H1 (cell line): Measurements from ENCODE around the gene CABP1. TPM values are rescaled to one million over a fixed set of nuclear protein-coding genes. Genes with fewer than 3 reads are reported as not detected.

Source experiments
- CTCF ChIA-PET: fragments of 300-600 bp; sonication (Branson Sonifier 250); formaldehyde crosslinking; loops from one replicate; lab custom pipeline; 2021; ENCODE audit not compliant: partially characterized antibody; lab: Charles Lee
- POLR2A ChIA-PET: fragments of 300-600 bp; sonication (Branson Sonifier 250); formaldehyde crosslinking; loops from one replicate; lab custom pipeline; 2021; ENCODE audit warnings: inconsistent platforms; ENCODE audit not compliant: partially characterized antibody; lab: Charles Lee
- DNase-seq, 2 experiments: peaks; one replicate each; pipeline versions ENCODE4 v3.0.0 to v3.0.0-alpha.2; 2010 to 2022; ENCODE audit warnings: low spot score in 2 of 2, low read depth in 1 of 2, mixed read lengths in 1 of 2
- FAIRE-seq: peaks from 2 replicates; lab custom pipeline; 2011; peaks lifted over from hg19 to GRCh38; lab: Jason Lieb, UNC
- H2AFZ ChIP-seq: 2 replicates; pipeline ENCODE4 v1.8.1; 2012; ENCODE audit warnings: low read length, inconsistent platforms
- H2AK5ac ChIP-seq: 2 replicates; pipeline ENCODE4 v1.6.1; 2013; ENCODE audit warnings: low read depth, low read length
- H2BK120ac ChIP-seq: replicated peaks from 2 replicates; pipeline ENCODE3; 2013; ENCODE audit warnings: low read depth, low read length, inconsistent platforms
- H2BK12ac ChIP-seq: 2 replicates; pipeline ENCODE4 v1.6.1; 2013; ENCODE audit warnings: low read depth, low read length
- H2BK15ac ChIP-seq: 2 replicates; pipeline ENCODE4 v1.6.1; 2013; ENCODE audit warnings: low read length
- H2BK20ac ChIP-seq: 2 replicates; pipeline ENCODE4 v1.6.1; 2013; ENCODE audit warnings: low read length
- H2BK5ac ChIP-seq: 2 replicates; pipeline ENCODE4 v1.6.1; 2013; ENCODE audit warnings: low read depth, low read length
- H3K14ac ChIP-seq: 2 replicates; pipeline ENCODE4 v1.6.1; 2013; ENCODE audit warnings: inconsistent platforms; ENCODE audit not compliant: insufficient read length
- H3K18ac ChIP-seq: 2 replicates; pipeline ENCODE4 v1.6.1; 2013; ENCODE audit warnings: low read length; ENCODE audit errors: extremely low read depth
- H3K23ac ChIP-seq: 2 replicates; pipeline ENCODE4 v1.6.1; 2013; ENCODE audit warnings: inconsistent platforms; ENCODE audit not compliant: insufficient read length
- H3K23me2 ChIP-seq: 2 replicates; pipeline ENCODE4 v1.6.1; 2013; ENCODE audit warnings: low read depth, low read length
- H3K27ac ChIP-seq: 2 replicates; pipeline ENCODE4 v1.6.1; 2011; ENCODE audit warnings: low read depth, low read length, inconsistent platforms
- H3K27me3 ChIP-seq, 4 experiments: replicated peaks in 1 of 4; 1 replicate in 1 of 4; 2 replicates in 3 of 4; pipeline versions ENCODE4 v1.6.1 to v1.8.1; 2011 to 2013; ENCODE audit warnings: low read length in 3 of 4, mild to moderate bottlenecking in 3 of 4, inconsistent platforms in 2 of 4, mixed read lengths in 2 of 4, moderate library complexity in 1 of 4; ENCODE audit not compliant: control insufficient read depth in 3 of 4, insufficient read depth in 3 of 4; ENCODE audit errors: extremely low read depth in 1 of 4
- H3K36me3 ChIP-seq, 4 experiments: 2 replicates each; pipeline versions ENCODE4 v1.6.1 to v1.8.1; 2011 to 2013; ENCODE audit warnings: mild to moderate bottlenecking in 4 of 4, low read length in 3 of 4, moderate library complexity in 2 of 4, control low read depth in 1 of 4, inconsistent platforms in 1 of 4; ENCODE audit not compliant: insufficient read depth in 4 of 4, control insufficient read depth in 2 of 4
- H3K4ac ChIP-seq: replicated peaks from 2 replicates; pipeline ENCODE3; 2013; ENCODE audit warnings: low read length, low read depth, mixed read lengths, inconsistent platforms; ENCODE audit not compliant: insufficient read length
- H3K4me1 ChIP-seq, 4 experiments: replicated peaks in 1 of 4; 1 replicate in 1 of 4; 2 replicates in 3 of 4; pipeline versions ENCODE4 v1.6.1 to v1.8.1; 2011 to 2013; ENCODE audit warnings: low read length in 3 of 4, inconsistent platforms in 2 of 4, mixed read lengths in 1 of 4; ENCODE audit not compliant: insufficient read depth in 4 of 4, control insufficient read depth in 3 of 4
- H3K4me2 ChIP-seq, 2 experiments: 2 replicates each; pipeline versions ENCODE4 v1.6.1 to v1.8.1; 2011 to 2013; ENCODE audit warnings: low read depth in 2 of 2, low read length in 2 of 2, control low read depth in 1 of 2, inconsistent platforms in 1 of 2, mild to moderate bottlenecking in 1 of 2; ENCODE audit not compliant: insufficient read depth in 1 of 2
- H3K4me3 ChIP-seq, 4 experiments: fragments of 200-600, 300-600 bp in 1 of 4; sonication (generic), shearing (Covaris generic), sonication (Bioruptor Twin) in 1 of 4; 2 replicates each; pipeline versions ENCODE4 v1.5.1 to v1.8.1; 2011 to 2016; ENCODE audit warnings: low read length in 4 of 4, low read depth in 3 of 4, control low read depth in 2 of 4, inconsistent platforms in 2 of 4, mild to moderate bottlenecking in 2 of 4, mixed read lengths in 1 of 4, moderate library complexity in 1 of 4; ENCODE audit not compliant: insufficient read depth in 2 of 4; ENCODE audit errors: extremely low read depth in 1 of 4
- H3K56ac ChIP-seq: replicated peaks from 2 replicates; pipeline ENCODE3; 2013; ENCODE audit warnings: low read depth, mild to moderate bottlenecking, mixed read lengths, low read length, inconsistent platforms; ENCODE audit not compliant: insufficient read length
- H3K79me1 ChIP-seq: 2 replicates; pipeline ENCODE4 v1.6.1; 2013; ENCODE audit warnings: low read depth, low read length, control low read depth
- H3K79me2 ChIP-seq, 2 experiments: 2 replicates each; pipeline versions ENCODE4 v1.6.1 to v1.8.1; 2012 to 2013; ENCODE audit warnings: low read length in 2 of 2, mild to moderate bottlenecking in 2 of 2, inconsistent platforms in 1 of 2; ENCODE audit not compliant: insufficient read depth in 2 of 2, control insufficient read depth in 1 of 2
- H3K9ac ChIP-seq, 4 experiments: replicated peaks in 1 of 4; 1 replicate in 1 of 4; 2 replicates in 3 of 4; pipeline versions ENCODE4 v1.6.1 to v1.8.1; 2011 to 2013; ENCODE audit warnings: low read depth in 3 of 4, low read length in 3 of 4, control low read depth in 2 of 4, mild to moderate bottlenecking in 2 of 4, moderate library complexity in 2 of 4, inconsistent platforms in 1 of 4; ENCODE audit errors: extremely low read depth in 1 of 4
- H3K9me3 ChIP-seq, 2 experiments: 2 replicates each; pipeline versions ENCODE4 v1.6.1 to v1.8.1; 2012 to 2013; ENCODE audit warnings: mild to moderate bottlenecking in 2 of 2, moderate library complexity in 2 of 2, control low read depth in 1 of 2, inconsistent platforms in 1 of 2, low read depth in 1 of 2, low read length in 1 of 2, mixed read lengths in 1 of 2; ENCODE audit not compliant: insufficient read depth in 2 of 2
- H4K20me1 ChIP-seq, 2 experiments: replicated peaks in 1 of 2; 2 replicates each; pipeline versions ENCODE3 to v1.8.1; 2011 to 2013; ENCODE audit warnings: inconsistent platforms in 2 of 2, low read length in 2 of 2, mild to moderate bottlenecking in 1 of 2; ENCODE audit not compliant: insufficient read depth in 2 of 2, control insufficient read depth in 1 of 2
- H4K5ac ChIP-seq: 2 replicates; pipeline ENCODE4 v1.6.1; 2013; ENCODE audit warnings: low read length, low read depth, mixed read lengths, inconsistent platforms; ENCODE audit not compliant: insufficient read length
- H4K8ac ChIP-seq: 2 replicates; pipeline ENCODE4 v1.8.0; 2013; ENCODE audit warnings: mild to moderate bottlenecking, moderate library complexity, low read length, inconsistent platforms; ENCODE audit not compliant: insufficient read depth; ENCODE audit errors: extremely low read depth
- H4K91ac ChIP-seq: replicated peaks from 2 replicates; pipeline ENCODE3; 2013; ENCODE audit warnings: low read length, mixed read lengths, inconsistent platforms; ENCODE audit not compliant: insufficient read length
- HDAC6 ChIP-seq: IDR thresholded peaks from one replicate; pipeline ENCODE4 v1.7.1; 2012; ENCODE audit warnings: low read depth, mild to moderate bottlenecking, inconsistent platforms, low read length, moderate library complexity
- RBBP5 ChIP-seq: IDR thresholded peaks from 2 replicates; pipeline ENCODE4 v1.7.1; 2012; ENCODE audit warnings: low read depth, mild to moderate bottlenecking, inconsistent platforms, low read length, moderate library complexity, borderline replicate concordance
- SP1 ChIP-seq: IDR thresholded peaks from 2 replicates; pipeline ENCODE4 v1.6.1; 2011; ENCODE audit warnings: low read depth, low read length
- WGBS, 2 experiments: shearing (Covaris generic) in 1 of 2; methylation state at CpG; one replicate each; pipeline versions ENCODE4 v1.1.6 to v1.1.7; 2013 to 2015; ENCODE audit warnings: low lambda C conversion rate in 2 of 2, mixed read lengths in 2 of 2, inconsistent platforms in 1 of 2, low coverage in 1 of 2, missing lambda C conversion rate in 1 of 2; ENCODE audit not compliant: insufficient replicate concordance in 2 of 2, insufficient coverage in 1 of 2, insufficient read length in 1 of 2; ENCODE audit errors: extremely low coverage in 1 of 2, missing lambda C conversion rate in 1 of 2; 5-methylcytosine and 5-hydroxymethylcytosine counted together
- polyA plus RNA-seq, 7 experiments: library from polyadenylated mRNA; depleted of rRNA in 3 of 7; stranded (reverse) in 5 of 7; unstranded in 2 of 7; fragments of >200 nt in 5 of 7; fragments of 200-250 nt in 2 of 7; gene quantifications; 1 replicate in 5 of 7; 2 replicates in 1 of 7; 4 replicates in 1 of 7; pipeline versions ENCODE4 v1.2.1 to v1.2.3, GENCODE V29; 2011 to 2013; ENCODE audit warnings: missing spikeins in 2 of 7, mixed read lengths in 2 of 7
- total RNA-seq: library from RNA; stranded (reverse); fragmentation: NEBNext Ultra II Directional; extraction: Animal tissue kit (Norgen Biotek cat#: 25700); gene quantifications from 2 replicates; pipeline ENCODE4 v1.2.1, GENCODE V29; 2021
- TF ChIP-seq, protein P1 (sequence below): IDR thresholded peaks from 2 replicates; pipeline ENCODE4 v1.6.1; 2012; ENCODE audit warnings: inconsistent platforms

CABP1 gene
- total and polyA plus RNA-seq, 2 of the 8 experiments (the other 6 are each of a cell fraction or from before 2014, with no cell fraction given) = 3.9 to 7.4 TPM

DNA sequence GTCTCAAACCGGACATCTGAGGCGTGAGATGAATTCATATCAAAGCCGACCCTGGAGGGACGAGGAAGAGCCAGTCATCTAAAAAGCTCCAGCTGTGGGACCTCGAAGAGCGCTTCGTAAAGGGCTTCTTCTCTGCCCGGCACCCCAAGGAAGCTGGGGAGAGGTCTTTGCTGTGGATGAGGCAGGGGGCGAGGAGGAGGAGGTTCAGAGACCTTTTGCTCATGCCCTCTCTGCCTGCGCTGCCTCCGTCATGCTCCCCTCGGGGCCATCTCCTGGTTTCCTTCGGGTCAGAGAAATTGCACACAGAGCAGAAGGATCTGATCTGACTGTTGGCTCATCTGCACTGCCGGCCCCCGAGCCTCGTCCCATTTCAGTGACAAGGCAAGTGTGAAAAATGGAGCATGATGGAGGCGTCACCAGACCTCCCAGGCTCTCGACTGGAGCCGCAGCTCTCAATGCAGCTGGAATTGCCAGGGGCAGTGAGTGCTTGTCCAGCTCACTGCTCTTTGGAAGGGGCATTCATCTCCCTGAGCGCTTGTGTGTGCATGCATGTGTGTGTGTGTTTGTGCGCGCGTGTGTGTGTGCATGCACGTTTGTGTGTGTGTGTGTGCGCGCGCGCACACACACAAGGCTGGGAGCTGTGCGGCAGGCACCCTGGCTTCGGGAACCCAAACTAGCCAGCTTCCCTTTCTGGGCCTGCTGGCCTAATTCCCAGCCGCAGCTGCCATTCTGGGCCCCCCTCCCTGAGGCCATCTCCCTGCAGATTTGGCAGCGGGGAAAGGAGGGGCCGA lies 9.2 kb downstream of the CABP1 start:
- Histone ChIP-seq H4K20me1 (no peaks in the 10 kb centered on the region), H3K4me1 (peaks cover 4 to 7% (median 4%) of the 10 kb centered on the region in 4 experiments), H3K14ac (no peak overlapping the region), H4K5ac (no peak overlapping the region), H3K9me3 (no peaks in the 10 kb centered on the region), H3K79me2 (no peaks in the 10 kb centered on the region), H2BK20ac (peak overlapping the region; percentile 72; the same call in 1 of the 2 replicates), H2AFZ (peak overlapping the region; percentile 43), H3K56ac (no peak overlapping the region), H4K91ac (no peak overlapping the region), H3K27me3 (no peaks in the 10 kb centered on the region), H2BK120ac (no peak overlapping the region), H3K4me3 (peak overlapping the region in 3 of 4 experiments; percentile 44 to 64 (median 63); a peak in 4 of 8 replicates), H2BK5ac (peak overlapping the region; percentile 36; the same call in 1 of the 2 replicates), H3K79me1 (no peaks in the 10 kb centered on the region; the same call in 1 of the 2 replicates), H3K23ac (no peak overlapping the region), H2AK5ac (no peak overlapping the region), H3K36me3 (no peaks in the 10 kb centered on the region), H4K8ac (no peak overlapping the region), H3K18ac (peak overlapping the region; percentile 85), H2BK15ac (peak overlapping the region; percentile 95), H2BK12ac (no peak overlapping the region; the same call in none of the 2 replicates), H3K27ac (no peak overlapping the region), H3K4ac (no peak overlapping the region), H3K4me2 (peak overlapping the region; percentile 23 to 68), H3K23me2 (no peaks in the 10 kb centered on the region), H3K9ac (no peak overlapping the region)
- ChIA-PET CTCF (interaction anchor here (0.6 to 7.5 kb wide), 46 partner anchors 8 to 482 kb away, joined by 3 to 111 read pairs (median 4); partner anchors contain the start of genes ACADS, CABP1, MLEC and POP5), POLR2A (interaction anchor here (0.6 to 2.6 kb wide), 14 partner anchors 11 to 358 kb away, joined by 3 to 13 read pairs (median 4); partner anchors contain the start of genes ACADS, POP5, RNU4-1 and RNU4-2)
- FAIRE-seq (no peak), DNase-seq (no peak)
- 73% methylated on average over 32 of the region's 33 CpGs; no CpG with 5 or more reads in 1 of the 2 experiments for WGBS, 2 experiments
- TF ChIP-seq HDAC6 (no peak), SP1 (no peak), RBBP5 (0 out of 2 replicates have a peak, but pooled peaks have one; percentile 14)
- TF ChIP-seq, protein P1, sequence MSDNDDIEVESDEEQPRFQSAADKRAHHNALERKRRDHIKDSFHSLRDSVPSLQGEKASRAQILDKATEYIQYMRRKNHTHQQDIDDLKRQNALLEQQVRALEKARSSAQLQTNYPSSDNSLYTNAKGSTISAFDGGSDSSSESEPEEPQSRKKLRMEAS = peak; percentile 48
